PC-3 (cell line): Measurements from ENCODE around the gene CUEDC2. TPM values are rescaled to one million over a fixed set of nuclear protein-coding genes. Genes with fewer than 3 reads are reported as not detected.

Experiments
- ATAC-seq: fragments of 200-7000 bp; cut with Tn5 transposase; 2 replicates; pipeline ENCODE4 v1.9.1; 2020; ENCODE audit warnings: mild to moderate bottlenecking, moderate library complexity
- BruUV-seq: library from RNA; stranded (reverse); fragments of 400-500 nt; replicated peaks from 2 replicates; lab custom pipeline; 2021; lab: Mats Ljungman, UMichigan
- CTCF ChIA-PET: fragments of 300-600 bp; sonication (Branson Sonifier 250); formaldehyde crosslinking; loops from one replicate; lab custom pipeline; 2022; ENCODE audit warnings: antibody characterized with exemption; lab: Charles Lee
- POLR2A ChIA-PET: fragments of 300-600 bp; sonication (Branson Sonifier 250); formaldehyde crosslinking; loops from one replicate; lab custom pipeline; 2022; ENCODE audit warnings: antibody characterized with exemption; ENCODE audit not compliant: unreplicated experiment; lab: Charles Lee
- DNase-seq: peaks from one replicate; pipeline ENCODE4 v3.0.0-alpha.2; 2015
- H2AFZ ChIP-seq: fragments of 300-600 bp; sonication (generic); 2 replicates; pipeline ENCODE4 v1.6.0; 2016; ENCODE audit warnings: antibody characterized with exemption, low read length
- H3F3A ChIP-seq: fragments of 300-600 bp; sonication (generic); one replicate; pipeline ENCODE4 v1.6.0; 2017; ENCODE audit warnings: antibody characterized with exemption, low read length, control low read depth, mild to moderate bottlenecking; ENCODE audit not compliant: unreplicated experiment
- H3K27ac ChIP-seq: fragments of 300-600 bp; sonication (generic); 2 replicates; pipeline ENCODE4 v1.5.1; 2016; ENCODE audit warnings: mild to moderate bottlenecking, low read length
- H3K27me3 ChIP-seq: fragments of 300-600 bp; sonication (generic); 2 replicates; pipeline ENCODE4 v1.6.1; 2016; ENCODE audit warnings: low read length, mixed read lengths
- H3K36me3 ChIP-seq: fragments of 300-600 bp; sonication (generic); 2 replicates; pipeline ENCODE4 v1.6.1; 2016; ENCODE audit warnings: low read depth, mixed run types, low read length, mixed read lengths
- H3K4me1 ChIP-seq: fragments of 300-600 bp; sonication (generic); 2 replicates; pipeline ENCODE4 v1.5.1; 2016; ENCODE audit warnings: low read length; ENCODE audit not compliant: insufficient read depth
- H3K4me2 ChIP-seq: fragments of 300-600 bp; sonication (generic); 2 replicates; pipeline ENCODE4 v1.6.0; 2016; ENCODE audit warnings: low read length
- H3K4me3 ChIP-seq: fragments of 300-600 bp; sonication (generic); 2 replicates; pipeline ENCODE4 v1.5.1; 2016; ENCODE audit warnings: mild to moderate bottlenecking, low read length, mixed read lengths
- H3K79me2 ChIP-seq: fragments of 300-600 bp; sonication (generic); 2 replicates; pipeline ENCODE4 v1.6.1; 2017; ENCODE audit warnings: low read length, mixed read lengths
- H3K9ac ChIP-seq: fragments of 300-600 bp; sonication (generic); 2 replicates; pipeline ENCODE4 v1.6.0; 2016; ENCODE audit warnings: mild to moderate bottlenecking, low read length
- H3K9me2 ChIP-seq: fragments of 300-600 bp; sonication (generic); replicated peaks from 2 replicates; pipeline ENCODE4 v1.6.1; 2016; ENCODE audit warnings: mixed run types, low read length, mixed read lengths
- H3K9me3 ChIP-seq: fragments of 300-600 bp; sonication (generic); 2 replicates; pipeline ENCODE4 v1.6.1; 2016; ENCODE audit warnings: low read length, mixed read lengths
- H4K20me1 ChIP-seq: fragments of 300-600 bp; sonication (generic); 2 replicates; pipeline ENCODE4 v1.6.1; 2016; ENCODE audit warnings: low read length, mixed read lengths
- CTCF ChIP-seq: fragments of 300-600 bp; sonication (generic); conservative IDR thresholded peaks from 2 replicates; pipeline ENCODE4 v1.5.1; 2017; ENCODE audit warnings: antibody characterized with exemption, low read depth, mild to moderate bottlenecking, low read length
- EZH2 ChIP-seq: fragments of 300-600 bp; sonication (generic); IDR thresholded peaks from one replicate; pipeline ENCODE4 v1.6.1; 2017; ENCODE audit warnings: antibody characterized with exemption, mild to moderate bottlenecking, low read length; ENCODE audit not compliant: unreplicated experiment
- EZH2phosphoT487 ChIP-seq: fragments of 300-600 bp; sonication (generic); IDR thresholded peaks from 2 replicates; pipeline ENCODE4 v1.6.1; 2018; ENCODE audit warnings: mild to moderate bottlenecking, antibody characterized with exemption, low read length, borderline replicate concordance
- intact Hi-C: fragments of 100-400 bp; cut with micrococcal nuclease; formaldehyde crosslinking; loops from 2 replicates; pipeline ENCODE4 v1.9.0; 2023
- total RNA-seq: library from RNA; depleted of rRNA; stranded (reverse); fragments of >200 nt; gene quantifications from 2 replicates; pipeline ENCODE4 v1.2.3, GENCODE V29; 2014

Gene CUEDC2
- total RNA-seq, 1 experiment from 2014 or later: 51.4 TPM

GRCh38 chr10:102425444-102425843 lies 6.9 kb downstream of the CUEDC2 start:
- Histone ChIP-seq H3K36me3 (0 out of 2 replicates have a peak, but pooled peaks cover 4% of the 10 kb centered on the region), H3K27ac (no peak overlapping the region), H3K27me3 (no peaks in the 10 kb centered on the region), H3K9me3 (no peaks in the 10 kb centered on the region), H3K79me2 (peaks cover 11% of the 10 kb centered on the region; the same call in 1 of the 2 replicates), H2AFZ (no peak overlapping the region), H4K20me1 (no peaks in the 10 kb centered on the region), H3F3A (no peaks in the 10 kb centered on the region), H3K9ac (no peak overlapping the region), H3K4me3 (no peak overlapping the region), H3K9me2 (no peaks in the 10 kb centered on the region), H3K4me2 (no peak overlapping the region), H3K4me1 (peaks cover 12% of the 10 kb centered on the region)
- DNase-seq (no peak), ATAC-seq (no peak)
- intact Hi-C loops: no loop called here
- TF ChIP-seq CTCF: no peak
- TF ChIP-seq EZH2phosphoT487: no peak
- TF ChIP-seq EZH2: no peak
- no TSS peak for BruUV-seq
- ChIA-PET POLR2A (interaction anchor here (0.6 kb wide), 1 partner anchor 198 kb away, joined by 3 read pairs; no protein-coding TSS in a partner anchor), CTCF (no interaction called here)

GRCh38 chr10:102424916-102425315 lies 7.5 kb downstream of the CUEDC2 start:
- Histone ChIP-seq H3K4me2 (no peak overlapping the region), H3K27me3 (no peaks in the 10 kb centered on the region), H3K9me2 (no peaks in the 10 kb centered on the region), H3K9ac (no peak overlapping the region), H2AFZ (no peak overlapping the region), H3K79me2 (peaks cover 11% of the 10 kb centered on the region; the same call in 1 of the 2 replicates), H3K4me1 (peaks cover 17% of the 10 kb centered on the region), H3K4me3 (no peak overlapping the region), H3K9me3 (no peaks in the 10 kb centered on the region), H4K20me1 (no peaks in the 10 kb centered on the region), H3K36me3 (0 out of 2 replicates have a peak, but pooled peaks cover 4% of the 10 kb centered on the region), H3K27ac (no peak overlapping the region), H3F3A (no peaks in the 10 kb centered on the region)
- DNase-seq: no peak
- intact Hi-C loops: no loop called here
- CTCF ChIA-PET: no interaction called here
- no peak for ATAC-seq
- POLR2A ChIA-PET: no interaction called here
- BruUV-seq: no TSS peak
- TF ChIP-seq EZH2 (no peak), EZH2phosphoT487 (no peak), CTCF (no peak)

GRCh38 chr10:102424145-102424544 lies 8.2 kb downstream of the CUEDC2 start:
- H2AFZ ChIP-seq: no peak overlapping the region
- DNase-seq (no peak), ATAC-seq (no peak)
- H3K4me1 ChIP-seq: peaks cover 20% of the 10 kb centered on the region
- CTCF ChIA-PET: no interaction called here
- H3K27me3 ChIP-seq: no peaks in the 10 kb centered on the region
- no peak overlapping the region for H3K4me3 ChIP-seq
- H3K9ac ChIP-seq: no peak overlapping the region
- peaks cover 11% of the 10 kb centered on the region; the same call in 1 of the 2 replicates for H3K79me2 ChIP-seq
- no peaks in the 10 kb centered on the region for H3K9me2 ChIP-seq
- POLR2A ChIA-PET: no interaction called here
- no TSS peak for BruUV-seq
- no peaks in the 10 kb centered on the region for H3K9me3 ChIP-seq
- H3F3A ChIP-seq: no peaks in the 10 kb centered on the region
- no peaks in the 10 kb centered on the region for H4K20me1 ChIP-seq
- H3K4me2 ChIP-seq: no peak overlapping the region
- no peak overlapping the region for H3K27ac ChIP-seq
- 0 out of 2 replicates have a peak, but pooled peaks cover 4% of the 10 kb centered on the region for H3K36me3 ChIP-seq
- TF ChIP-seq EZH2: no peak
- TF ChIP-seq CTCF: no peak
- TF ChIP-seq EZH2phosphoT487: no peak
- intact Hi-C loops: no loop called here
